ENCODE results near the gene MAN1C1. TPM values are rescaled to one million over a fixed set of nuclear protein-coding genes. Genes with fewer than 3 reads are reported as not detected.

The MAN1C1 gene
- total RNA-seq, 4 donors from 2014 or later: 14.6 to 25.1 (median 17.5) TPM

DNA sequence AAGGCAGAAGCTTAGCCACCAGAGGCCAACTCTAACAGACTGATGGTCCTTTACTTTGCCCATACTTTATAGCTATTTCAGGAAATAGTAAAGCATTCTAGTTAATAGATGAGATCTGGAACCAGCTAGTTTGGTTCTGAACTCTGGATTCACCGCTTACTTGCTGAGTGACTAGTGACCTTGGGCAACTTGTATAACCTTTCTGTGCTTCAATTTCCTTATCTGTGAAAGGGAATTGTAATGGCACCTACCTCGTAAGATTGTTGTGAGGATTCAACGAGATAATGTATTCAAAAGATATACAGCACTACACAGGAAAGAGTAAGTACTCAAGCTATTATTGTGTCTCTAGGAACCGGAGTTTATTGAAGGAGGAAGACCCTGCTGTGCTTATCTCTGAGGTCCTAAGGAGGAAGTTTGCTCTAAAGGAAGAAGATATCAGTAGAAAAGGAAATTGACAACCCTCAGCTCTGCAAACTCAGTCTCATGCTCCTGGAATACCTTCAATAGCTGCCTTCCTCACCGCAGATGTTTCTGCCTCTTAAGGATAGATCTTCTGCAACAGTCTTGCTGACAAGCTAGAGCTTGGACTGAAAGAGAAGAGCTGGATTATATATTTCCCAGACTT, 215.1 kb downstream of the MAN1C1 start:
- 59 to 70% methylated on average over 5 of the region's 5 CpGs for WGBS, 2 donors
- no peak overlapping the region for H3K4me3 ChIP-seq
- H3K36me3 ChIP-seq: peaks cover 3 to 93% (median 22%) of the 10 kb centered on the region in 3 donors
- DNase-seq (ENCODE audit: low spot score in 2 of 2): no peak
- H3K27me3 ChIP-seq: no peaks in the 10 kb centered on the region
- H3K9me3 ChIP-seq: no peaks in the 10 kb centered on the region
- no peak for TF ChIP-seq EP300 (IDR thresholded peaks at IDR 0.05)
- no peak for TF ChIP-seq POLR2A (IDR thresholded peaks at IDR 0.05)
- no peak for TF ChIP-seq CTCF (IDR thresholded peaks at IDR 0.05)
- H3K27ac ChIP-seq: no peak overlapping the region
- no peaks in the 10 kb centered on the region for H3K4me1 ChIP-seq

- Histone ChIP-seq H3K4me3 (no peak overlapping the region), H3K27me3 (no peaks in the 10 kb centered on the region), H3K9me3 (no peaks in the 10 kb centered on the region), H3K4me1 (no peaks in the 10 kb centered on the region), H3K27ac (no peak overlapping the region), H3K36me3 (peaks cover 3 to 88% (median 14%) of the 10 kb centered on the region in 3 donors)
- no peak for DNase-seq (ENCODE audit: low spot score in 2 of 2)
- TF ChIP-seq CTCF (IDR thresholded peaks at IDR 0.05) (no peak), POLR2A (IDR thresholded peaks at IDR 0.05) (no peak), EP300 (IDR thresholded peaks at IDR 0.05) (no peak)
- WGBS, 2 donors: 86 to 91% methylated on average over 6 of the region's 6 CpGs
Observed at GRCh38 chr1:25832336-25833037, 215.9 kb downstream of the MAN1C1 start.

- no peak for DNase-seq (ENCODE audit: low spot score in 2 of 2)
- TF ChIP-seq POLR2A (IDR thresholded peaks at IDR 0.05) (no peak), CTCF (IDR thresholded peaks at IDR 0.05) (no peak), EP300 (IDR thresholded peaks at IDR 0.05) (no peak)
- H3K36me3 ChIP-seq: peaks cover 3 to 81% (median 13%) of the 10 kb centered on the region in 3 donors
- WGBS, 2 donors: 94 to 97% methylated on average over 5 of the region's 5 CpGs
- H3K27me3 ChIP-seq: no peaks in the 10 kb centered on the region
- no peaks in the 10 kb centered on the region for H3K9me3 ChIP-seq
- no peaks in the 10 kb centered on the region for H3K4me1 ChIP-seq
- H3K4me3 ChIP-seq: no peak overlapping the region
- H3K27ac ChIP-seq: no peak overlapping the region
Observed at GRCh38 chr1:25833158-25833557, 216.6 kb downstream of the MAN1C1 start.

Other genes with a start within 250 kb of the MAN1C1 start
- gene RHCE, start 196.0 kb upstream of the MAN1C1 start, total RNA-seq: under 1 TPM in 1 of 4 donors, not detected in 3; 0.22 TPM
- 10 to 100 TPM in 3 of 4 donors, 1 to 10 TPM in 1; 8.8 to 16.2 (median 13.7) TPM for gene MACO1, start 185.9 kb upstream of the MAN1C1 start, total RNA-seq
- gene LDLRAP1, start 73.2 kb upstream of the MAN1C1 start, total RNA-seq: 10 to 100 TPM; 10.9 to 28.5 (median 14.7) TPM
- 10 to 100 TPM; 17.6 to 54.0 (median 36.8) TPM for gene SELENON, start 183.4 kb downstream of the MAN1C1 start, total RNA-seq
- 10 to 100 TPM; 65.7 to 99.4 (median 77.2) TPM for gene MTFR1L, start 203.2 kb downstream of the MAN1C1 start, total RNA-seq
- not detected for gene AUNIP, start 242.7 kb downstream of the MAN1C1 start, total RNA-seq